Measurements from ENCODE around the gene SAMD8. TPM values are rescaled to one million over a fixed set of nuclear protein-coding genes. Genes with fewer than 3 reads are reported as not detected.

SAMD8 gene
- total RNA-seq, 1 experiment from 2014 or later: 17.1 TPM

DNA sequence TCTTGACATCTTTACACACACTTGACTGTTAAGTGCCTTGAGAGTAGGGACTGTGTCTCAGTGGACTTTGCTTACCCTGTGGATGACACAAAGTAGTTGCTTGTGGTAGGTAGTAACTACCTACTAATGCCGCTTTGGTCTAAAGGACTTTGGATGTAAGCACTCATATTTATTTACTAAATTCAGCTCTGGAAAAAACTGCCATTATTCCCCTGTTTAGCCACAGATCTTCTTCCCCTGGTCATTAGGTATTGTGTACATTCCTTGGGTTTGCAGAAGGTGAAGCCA, 96.3 kb downstream of the SAMD8 start:
- CTCF ChIA-PET: no interaction called here
- POLR2A ChIA-PET (ENCODE audit: low non-redundant PET): no interaction called here
- H3K27ac ChIP-seq (ENCODE audit: low read depth, low read length, poor library complexity, severe bottlenecking): no peak overlapping the region
- peaks cover 11% of the 10 kb centered on the region for H3K36me3 ChIP-seq (ENCODE audit: insufficient read depth, low read length, poor library complexity, severe bottlenecking)
- peaks cover 11% of the 10 kb centered on the region for H3K4me1 ChIP-seq (ENCODE audit: insufficient read depth, low read length, poor library complexity, severe bottlenecking)
- no peaks in the 10 kb centered on the region for H3K27me3 ChIP-seq (replicated peaks; ENCODE audit: insufficient read depth, low read depth, low read length, poor library complexity)
- no peaks in the 10 kb centered on the region for H3K9me3 ChIP-seq (ENCODE audit: low read depth, low read length, poor library complexity, severe bottlenecking)
- intact Hi-C loops (cut with micrococcal nuclease; ENCODE audit: unreplicated experiment): no loop called here
- no peak for TF ChIP-seq CTCF (conservative IDR thresholded peaks at IDR 0.05; ENCODE audit: low read depth, low read length)
- no peak for TF ChIP-seq EZH2 (IDR thresholded peaks at IDR 0.05; ENCODE audit: borderline replicate concordance, low read depth, low read length, poor library complexity, severe bottlenecking)
- BruUV-seq (replicated peaks): no TSS peak
- H3K4me3 ChIP-seq (ENCODE audit: low read depth, low read length, poor library complexity, severe bottlenecking): no peak overlapping the region
- DNase-seq (ENCODE audit: low spot score): no peak

GRCh38 chr10:75208181-75208580, 96.7 kb downstream of the SAMD8 start:
- no peak overlapping the region for H3K4me3 ChIP-seq (ENCODE audit: low read depth, low read length, poor library complexity, severe bottlenecking)
- POLR2A ChIA-PET (ENCODE audit: low non-redundant PET): no interaction called here
- intact Hi-C loops (cut with micrococcal nuclease; ENCODE audit: unreplicated experiment): no loop called here
- no peak for DNase-seq (ENCODE audit: low spot score)
- peaks cover 14% of the 10 kb centered on the region for H3K36me3 ChIP-seq (ENCODE audit: insufficient read depth, low read length, poor library complexity, severe bottlenecking)
- no peaks in the 10 kb centered on the region for H3K9me3 ChIP-seq (ENCODE audit: low read depth, low read length, poor library complexity, severe bottlenecking)
- H3K4me1 ChIP-seq (ENCODE audit: insufficient read depth, low read length, poor library complexity, severe bottlenecking): peaks cover 11% of the 10 kb centered on the region
- no peak overlapping the region for H3K27ac ChIP-seq (ENCODE audit: low read depth, low read length, poor library complexity, severe bottlenecking)
- TF ChIP-seq EZH2 (IDR thresholded peaks at IDR 0.05; ENCODE audit: borderline replicate concordance, low read depth, low read length, poor library complexity, severe bottlenecking) (no peak), CTCF (conservative IDR thresholded peaks at IDR 0.05; ENCODE audit: low read depth, low read length) (no peak)
- H3K27me3 ChIP-seq (replicated peaks; ENCODE audit: insufficient read depth, low read depth, low read length, poor library complexity): no peaks in the 10 kb centered on the region
- CTCF ChIA-PET: no interaction called here
- no TSS peak for BruUV-seq (replicated peaks)

DNA sequence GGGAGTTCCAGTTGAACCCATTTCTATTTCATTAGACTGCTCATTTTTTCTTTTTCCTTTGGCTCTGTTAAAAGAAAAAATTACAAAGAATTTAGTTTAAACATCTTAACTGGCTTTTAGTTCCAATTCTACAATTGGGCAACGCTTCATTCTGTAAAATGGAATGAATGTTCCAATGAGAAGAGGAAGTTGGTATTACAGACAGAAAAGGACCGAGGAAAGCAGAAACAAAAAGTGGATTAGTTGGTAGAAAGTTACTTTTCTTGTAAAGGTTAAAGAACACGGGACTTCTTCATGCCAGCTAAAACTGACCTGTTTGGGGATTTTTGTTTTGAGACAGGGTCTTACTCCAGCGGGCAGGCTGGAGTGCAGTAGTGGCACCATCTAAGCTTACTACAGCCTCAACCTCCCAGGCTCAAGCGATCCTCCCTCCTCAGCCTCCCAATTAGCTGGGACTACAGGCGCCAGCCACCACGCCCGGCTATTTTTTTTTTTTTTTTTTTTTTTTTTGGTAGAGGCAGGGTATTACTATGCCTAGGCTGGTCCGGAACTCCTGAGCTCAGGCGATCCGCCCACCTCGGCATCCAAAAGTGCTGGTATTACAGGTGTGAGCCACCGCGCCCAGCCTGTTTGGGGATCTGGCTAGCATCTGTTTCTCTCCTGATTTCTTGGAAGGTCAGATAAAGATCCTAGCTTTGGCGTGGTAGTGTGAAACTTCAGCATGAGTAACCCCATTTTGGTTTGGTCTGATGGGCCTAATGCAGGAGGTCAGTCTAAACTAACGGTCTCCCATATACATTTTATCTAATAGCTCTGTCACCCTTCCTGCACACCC, 97.8 kb downstream of the SAMD8 start:
- CTCF ChIA-PET: no interaction called here
- peaks cover 24% of the 10 kb centered on the region for H3K36me3 ChIP-seq (ENCODE audit: insufficient read depth, low read length, poor library complexity, severe bottlenecking)
- H3K27ac ChIP-seq (ENCODE audit: low read depth, low read length, poor library complexity, severe bottlenecking): peak overlapping the region; percentile 100
- intact Hi-C loops (cut with micrococcal nuclease; ENCODE audit: unreplicated experiment): no loop called here
- no peaks in the 10 kb centered on the region for H3K9me3 ChIP-seq (ENCODE audit: low read depth, low read length, poor library complexity, severe bottlenecking)
- H3K4me3 ChIP-seq (ENCODE audit: low read depth, low read length, poor library complexity, severe bottlenecking): peak overlapping the region; percentile 99
- no peaks in the 10 kb centered on the region for H3K27me3 ChIP-seq (replicated peaks; ENCODE audit: insufficient read depth, low read depth, low read length, poor library complexity)
- DNase-seq (ENCODE audit: low spot score): no peak
- no TSS peak for BruUV-seq (replicated peaks)
- no peak for TF ChIP-seq EZH2 (IDR thresholded peaks at IDR 0.05; ENCODE audit: borderline replicate concordance, low read depth, low read length, poor library complexity, severe bottlenecking)
- no peak for TF ChIP-seq CTCF (conservative IDR thresholded peaks at IDR 0.05; ENCODE audit: low read depth, low read length)
- H3K4me1 ChIP-seq (ENCODE audit: insufficient read depth, low read length, poor library complexity, severe bottlenecking): peaks cover 11% of the 10 kb centered on the region
- POLR2A ChIA-PET (ENCODE audit: low non-redundant PET): no interaction called here
